ENCODE measurements around the gene DCDC1. TPM values are rescaled to one million over a fixed set of nuclear protein-coding genes. Genes with fewer than 3 reads are reported as not detected.

Gene DCDC1
- total RNA-seq, 1 donor from 2014 or later, result not detected

DNA sequence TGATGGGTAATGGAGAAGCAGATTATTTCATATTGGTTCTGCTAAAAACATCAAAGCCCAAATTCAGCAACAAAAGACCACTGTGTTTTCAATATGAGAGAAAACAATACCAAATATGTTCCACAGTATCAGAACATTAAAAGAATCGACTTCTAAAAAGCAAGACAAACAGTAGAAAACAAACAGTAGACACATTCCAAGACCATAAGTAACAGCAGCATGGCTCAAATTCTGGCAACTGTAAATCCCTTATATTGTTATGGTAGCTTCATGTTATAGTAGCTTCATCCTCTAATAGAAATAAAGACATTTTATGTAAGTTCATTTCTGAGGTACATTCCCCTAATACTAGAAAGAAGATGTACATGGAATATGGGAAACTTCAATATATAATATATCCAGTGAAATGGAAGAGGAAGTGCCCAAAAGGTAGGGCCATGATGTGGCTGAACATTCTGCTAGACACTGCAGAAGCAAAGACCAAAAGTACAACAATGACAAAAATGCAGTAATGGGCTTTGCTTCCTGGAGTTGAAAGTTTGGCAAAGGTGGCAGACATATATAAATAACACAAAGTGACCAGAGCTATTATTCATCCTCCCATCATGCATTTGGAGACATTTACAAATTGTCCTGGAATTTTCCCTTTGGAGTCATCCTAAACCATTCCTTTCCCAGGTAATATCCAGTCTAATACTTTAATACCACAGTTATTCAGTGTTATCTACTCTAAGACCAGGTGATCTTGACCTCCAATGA lies 299.9 kb downstream of the DCDC1 start:
- no peak overlapping the region for H3K4me3 Mint-ChIP-seq
- H3K4me1 Mint-ChIP-seq, result no peaks in the 10 kb centered on the region
- H3K27ac Mint-ChIP-seq, result no peak overlapping the region
- H3K36me3 Mint-ChIP-seq (ENCODE audit: low read depth), result no peaks in the 10 kb centered on the region
- H3K9me3 Mint-ChIP-seq, result no peaks in the 10 kb centered on the region
- intact Hi-C loops (cut with micrococcal nuclease), result no loop called here
- no peaks in the 10 kb centered on the region for H3K27me3 Mint-ChIP-seq
- DNase-seq, result no peak

DNA sequence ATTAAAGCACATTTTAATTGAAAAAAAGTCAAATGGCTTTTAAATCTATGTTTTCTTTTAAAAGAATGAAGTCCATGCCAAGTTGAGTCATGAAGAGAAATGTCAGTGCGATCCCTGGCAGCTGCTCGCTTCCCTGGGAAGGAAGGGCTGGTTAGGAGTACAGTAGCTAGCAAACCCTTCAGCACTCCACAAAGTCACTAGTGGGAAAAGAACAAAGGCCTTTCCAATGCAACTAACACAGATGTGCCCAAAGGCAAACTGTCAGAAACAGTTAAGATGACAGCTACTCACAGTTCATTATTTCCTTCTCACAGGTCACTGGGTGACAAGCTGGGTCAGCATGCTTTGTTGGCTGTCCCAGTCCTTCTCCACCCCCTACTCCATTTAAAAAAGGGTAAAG lies 308.7 kb downstream of the DCDC1 start:
- no peaks in the 10 kb centered on the region for H3K36me3 Mint-ChIP-seq (ENCODE audit: low read depth)
- no peaks in the 10 kb centered on the region for H3K4me1 Mint-ChIP-seq
- H3K27me3 Mint-ChIP-seq, result no peaks in the 10 kb centered on the region
- H3K4me3 Mint-ChIP-seq, result no peak overlapping the region
- no peaks in the 10 kb centered on the region for H3K9me3 Mint-ChIP-seq
- intact Hi-C loops (cut with micrococcal nuclease), result no loop called here
- no peak overlapping the region for H3K27ac Mint-ChIP-seq
- DNase-seq, result no peak

DNA sequence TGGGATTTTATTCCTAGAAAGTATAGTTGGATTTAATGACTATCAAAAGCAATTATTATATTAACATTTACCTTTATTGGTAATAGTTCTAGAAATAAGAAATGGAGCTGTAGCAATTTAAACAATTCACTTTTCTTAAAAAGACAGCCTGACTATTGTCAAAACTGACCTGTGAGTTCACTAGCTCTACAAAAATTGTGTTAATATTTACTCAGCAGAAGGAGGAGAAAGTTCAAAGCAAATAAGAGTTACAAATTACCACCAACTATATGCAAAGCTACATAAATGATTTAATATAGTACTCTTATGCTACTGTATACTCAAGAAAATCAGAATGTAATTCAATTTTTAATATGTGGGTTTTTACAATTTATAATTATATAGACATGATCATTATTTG lies 310.0 kb downstream of the DCDC1 start:
- no peak for DNase-seq
- H3K27me3 Mint-ChIP-seq, result no peaks in the 10 kb centered on the region
- H3K9me3 Mint-ChIP-seq, result no peaks in the 10 kb centered on the region
- H3K4me1 Mint-ChIP-seq, result no peaks in the 10 kb centered on the region
- no peak overlapping the region for H3K27ac Mint-ChIP-seq
- no peaks in the 10 kb centered on the region for H3K36me3 Mint-ChIP-seq (ENCODE audit: low read depth)
- intact Hi-C loops (cut with micrococcal nuclease), result no loop called here
- no peak overlapping the region for H3K4me3 Mint-ChIP-seq

- H3K27me3 Mint-ChIP-seq, result no peaks in the 10 kb centered on the region
- DNase-seq, result no peak
- no peaks in the 10 kb centered on the region for H3K4me1 Mint-ChIP-seq
- H3K36me3 Mint-ChIP-seq (ENCODE audit: low read depth), result no peaks in the 10 kb centered on the region
- H3K9me3 Mint-ChIP-seq, result peaks cover 15% of the 10 kb centered on the region
- no peak overlapping the region for H3K4me3 Mint-ChIP-seq
- intact Hi-C loops (cut with micrococcal nuclease), result no loop called here
- no peak overlapping the region for H3K27ac Mint-ChIP-seq
Measured at GRCh38 chr11:31050061-31050765, 319.3 kb downstream of the DCDC1 start.

DNA sequence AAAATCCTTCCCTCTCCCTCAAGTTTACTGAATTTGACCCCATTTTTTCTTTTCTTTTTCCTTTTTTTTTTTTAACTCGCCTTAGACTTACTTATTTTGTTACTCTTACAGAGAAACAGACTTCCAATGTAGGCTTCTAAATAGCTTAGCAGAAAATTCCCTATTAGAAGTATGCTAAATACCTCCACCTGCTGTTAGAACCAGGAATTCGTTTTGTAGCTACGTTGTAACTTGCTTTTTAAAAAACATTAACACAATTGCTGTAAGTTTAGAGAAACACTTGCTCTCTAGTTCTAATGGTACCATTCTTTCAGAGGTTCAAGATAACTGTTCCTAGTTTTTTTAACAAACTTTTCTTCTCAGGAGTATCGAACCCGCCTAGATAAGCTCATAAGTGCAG lies 324.2 kb downstream of the DCDC1 start:
- DNase-seq, result no peak
- Mint-ChIP-seq H3K4me1 (no peaks in the 10 kb centered on the region), H3K27me3 (no peaks in the 10 kb centered on the region), H3K36me3 (ENCODE audit: low read depth) (no peaks in the 10 kb centered on the region), H3K9me3 (no peaks in the 10 kb centered on the region), H3K27ac (no peak overlapping the region), H3K4me3 (no peak overlapping the region)
- intact Hi-C loops (cut with micrococcal nuclease), result no loop called here

DNA sequence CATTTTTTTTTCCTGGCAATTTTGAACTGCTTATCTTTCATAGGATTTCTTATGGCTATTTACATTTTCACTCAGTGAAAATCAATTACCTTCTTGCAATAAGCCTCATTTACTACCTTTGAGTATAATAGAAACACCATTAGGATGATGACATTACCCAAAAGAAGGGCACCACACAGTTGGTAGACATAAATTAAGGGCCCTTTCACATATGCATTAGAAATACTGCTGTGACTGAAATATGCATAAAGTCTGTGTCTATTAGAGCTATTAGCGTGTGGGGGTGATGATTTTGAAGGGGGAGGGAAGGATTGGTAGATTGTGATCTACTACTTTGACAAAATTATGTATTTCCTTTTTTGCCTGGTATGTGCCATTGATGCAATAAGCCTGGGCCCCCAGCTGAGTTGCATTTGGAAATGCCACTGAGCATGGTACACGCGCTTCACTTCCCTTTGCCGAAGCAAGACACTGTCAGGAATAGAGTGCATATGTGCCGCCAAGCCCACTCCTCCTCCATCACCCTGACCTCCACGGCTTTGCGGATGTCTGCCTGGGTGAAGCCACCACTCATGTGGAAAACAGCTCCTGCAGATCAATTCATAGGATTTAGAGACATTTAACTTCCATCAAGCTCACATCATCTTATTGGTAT lies 339.3 kb downstream of the DCDC1 start:
- H3K27me3 Mint-ChIP-seq, result no peaks in the 10 kb centered on the region
- no peak for DNase-seq
- intact Hi-C loops (cut with micrococcal nuclease), result no loop called here

DNA sequence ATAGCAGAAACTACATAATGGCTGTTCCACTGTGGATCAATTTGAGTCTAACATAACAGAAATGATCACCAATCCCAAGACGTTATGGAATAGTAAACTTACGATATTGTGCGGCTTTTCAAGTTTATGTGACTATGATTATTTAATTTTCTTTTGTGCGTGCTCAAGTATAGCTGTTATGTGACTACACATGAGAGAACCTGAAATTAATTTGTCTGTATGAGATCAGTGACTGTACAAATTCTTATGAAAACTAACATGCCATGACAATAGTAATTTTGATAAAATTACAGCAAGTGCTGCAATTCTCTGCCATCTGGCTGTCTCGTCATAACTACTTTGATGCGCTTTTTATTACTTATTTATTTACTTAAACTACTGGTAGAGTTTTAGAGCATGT lies 343.2 kb downstream of the DCDC1 start:
- intact Hi-C loops (cut with micrococcal nuclease), result no loop called here
- Mint-ChIP-seq H3K4me1 (no peaks in the 10 kb centered on the region), H3K27ac (no peak overlapping the region), H3K4me3 (no peak overlapping the region), H3K36me3 (ENCODE audit: low read depth) (no peaks in the 10 kb centered on the region), H3K9me3 (no peaks in the 10 kb centered on the region), H3K27me3 (no peaks in the 10 kb centered on the region)
- no peak for DNase-seq

More for the DNA sequence above, 339.3 kb downstream of the DCDC1 start:
- H3K4me1 Mint-ChIP-seq, result no peaks in the 10 kb centered on the region
- no peaks in the 10 kb centered on the region for H3K36me3 Mint-ChIP-seq (ENCODE audit: low read depth)
- no peak overlapping the region for H3K27ac Mint-ChIP-seq
- H3K9me3 Mint-ChIP-seq, result no peaks in the 10 kb centered on the region
- H3K4me3 Mint-ChIP-seq, result no peak overlapping the region

GRCh38 chr11:31022080-31022479 lies 347.5 kb downstream of the DCDC1 start:
- H3K4me3 Mint-ChIP-seq, result no peak overlapping the region
- H3K36me3 Mint-ChIP-seq (ENCODE audit: low read depth), result no peaks in the 10 kb centered on the region
- H3K4me1 Mint-ChIP-seq, result no peaks in the 10 kb centered on the region
- intact Hi-C loops (cut with micrococcal nuclease), result no loop called here
- no peak overlapping the region for H3K27ac Mint-ChIP-seq
- H3K27me3 Mint-ChIP-seq, result no peaks in the 10 kb centered on the region
- H3K9me3 Mint-ChIP-seq, result no peaks in the 10 kb centered on the region
- no peak for DNase-seq

GRCh38 chr11:31019786-31020185 lies 349.8 kb downstream of the DCDC1 start:
- Mint-ChIP-seq H3K4me1 (no peaks in the 10 kb centered on the region), H3K4me3 (no peak overlapping the region), H3K36me3 (ENCODE audit: low read depth) (no peaks in the 10 kb centered on the region), H3K9me3 (no peaks in the 10 kb centered on the region), H3K27ac (no peak overlapping the region), H3K27me3 (no peaks in the 10 kb centered on the region)
- intact Hi-C loops (cut with micrococcal nuclease), result no loop called here
- no peak for DNase-seq

DNA sequence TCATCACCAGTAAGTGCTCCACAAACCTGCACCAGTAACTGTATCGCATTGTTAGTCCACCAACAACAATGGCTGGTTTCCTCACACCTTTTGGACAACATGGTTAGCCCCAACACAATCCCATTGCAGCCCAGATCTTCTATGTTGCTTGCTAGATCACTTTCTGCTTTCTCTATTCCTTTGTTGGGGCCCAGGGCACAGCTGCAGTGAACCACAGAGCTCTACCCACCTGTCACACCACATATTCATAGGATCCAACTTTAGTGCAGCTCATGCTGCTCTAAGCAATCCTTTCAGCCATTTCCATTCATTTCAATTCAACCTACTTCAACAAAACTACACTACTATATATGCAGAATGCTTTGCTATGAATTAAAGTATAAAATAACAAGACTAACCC lies 364.3 kb downstream of the DCDC1 start:
- Mint-ChIP-seq H3K9me3 (no peaks in the 10 kb centered on the region), H3K36me3 (ENCODE audit: low read depth) (no peaks in the 10 kb centered on the region), H3K4me3 (no peak overlapping the region), H3K4me1 (no peaks in the 10 kb centered on the region), H3K27me3 (no peaks in the 10 kb centered on the region), H3K27ac (no peak overlapping the region)
- intact Hi-C loops (cut with micrococcal nuclease), result no loop called here
- no peak for DNase-seq

DNA sequence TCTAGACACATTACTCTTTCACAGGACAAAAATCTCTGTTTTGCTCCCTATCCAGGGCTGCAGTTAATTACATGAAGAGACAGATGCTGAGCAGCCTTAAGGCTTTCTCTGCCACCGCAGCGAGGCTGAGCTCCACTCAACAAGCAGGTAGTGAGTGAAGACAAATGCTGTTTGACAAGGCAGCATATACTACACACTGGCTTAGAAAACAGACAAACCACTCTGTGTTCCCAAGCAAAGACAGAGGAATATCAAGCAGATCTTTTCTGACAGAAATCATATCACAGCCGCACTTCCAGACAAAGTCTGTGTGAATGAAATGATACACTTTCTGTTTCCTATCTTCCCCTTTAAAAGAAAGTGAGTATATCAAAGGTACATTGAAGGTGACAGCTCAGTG lies 368.1 kb downstream of the DCDC1 start:
- no peak overlapping the region for H3K27ac Mint-ChIP-seq
- intact Hi-C loops (cut with micrococcal nuclease), result no loop called here
- no peaks in the 10 kb centered on the region for H3K4me1 Mint-ChIP-seq
- no peaks in the 10 kb centered on the region for H3K36me3 Mint-ChIP-seq (ENCODE audit: low read depth)
- no peaks in the 10 kb centered on the region for H3K27me3 Mint-ChIP-seq
- no peak overlapping the region for H3K4me3 Mint-ChIP-seq
- no peak for DNase-seq
- H3K9me3 Mint-ChIP-seq, result no peaks in the 10 kb centered on the region

- DNase-seq, result no peak
- H3K36me3 Mint-ChIP-seq (ENCODE audit: low read depth), result no peaks in the 10 kb centered on the region
- H3K4me1 Mint-ChIP-seq, result no peaks in the 10 kb centered on the region
- H3K27me3 Mint-ChIP-seq, result no peaks in the 10 kb centered on the region
- H3K4me3 Mint-ChIP-seq, result no peak overlapping the region
- H3K27ac Mint-ChIP-seq, result no peak overlapping the region
- intact Hi-C loops (cut with micrococcal nuclease), result no loop called here
- no peaks in the 10 kb centered on the region for H3K9me3 Mint-ChIP-seq
Measured at GRCh38 chr11:31000381-31000780, 369.2 kb downstream of the DCDC1 start.

- no peak overlapping the region for H3K27ac Mint-ChIP-seq
- no peaks in the 10 kb centered on the region for H3K9me3 Mint-ChIP-seq
- DNase-seq, result no peak
- H3K4me3 Mint-ChIP-seq, result no peak overlapping the region
- no peaks in the 10 kb centered on the region for H3K36me3 Mint-ChIP-seq (ENCODE audit: low read depth)
- no peaks in the 10 kb centered on the region for H3K27me3 Mint-ChIP-seq
- no peaks in the 10 kb centered on the region for H3K4me1 Mint-ChIP-seq
- intact Hi-C loops (cut with micrococcal nuclease), result no loop called here
Measured at GRCh38 chr11:30992513-30992849, 377.1 kb downstream of the DCDC1 start.

DNA sequence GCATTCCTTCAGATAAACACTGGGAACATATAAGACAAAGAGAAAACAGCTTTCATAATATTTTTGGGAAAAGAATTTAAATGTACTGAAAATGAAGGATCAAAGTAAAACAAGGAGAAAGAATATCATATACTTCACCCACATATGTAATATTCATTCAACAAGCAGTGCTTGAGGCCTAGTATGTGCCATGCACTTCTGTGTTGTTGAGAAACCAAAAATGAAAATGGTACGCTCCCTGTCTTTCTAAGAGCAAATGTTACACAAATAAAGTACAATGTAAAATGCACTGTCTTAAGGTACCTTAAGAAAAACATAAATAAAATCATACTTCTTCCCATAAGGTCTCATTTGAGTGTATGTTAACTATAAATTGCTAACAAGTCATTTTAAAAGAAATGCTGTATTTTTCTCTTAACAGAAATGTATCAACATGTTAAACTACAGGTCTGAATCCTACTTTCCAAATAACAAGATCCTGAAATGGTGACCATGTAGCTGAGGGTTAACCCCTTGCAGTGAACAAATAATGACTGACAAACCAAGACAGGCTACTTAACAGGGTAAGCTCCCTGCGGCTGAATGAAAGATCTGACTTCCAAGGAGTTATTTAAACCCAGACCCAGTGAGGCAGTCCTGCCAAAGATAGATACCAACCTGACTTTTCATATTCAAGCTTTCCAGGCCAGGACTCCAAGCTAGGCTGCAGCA lies 377.6 kb downstream of the DCDC1 start:
- H3K4me3 Mint-ChIP-seq, result no peak overlapping the region
- H3K36me3 Mint-ChIP-seq (ENCODE audit: low read depth), result no peaks in the 10 kb centered on the region
- H3K9me3 Mint-ChIP-seq, result no peaks in the 10 kb centered on the region
- H3K4me1 Mint-ChIP-seq, result no peaks in the 10 kb centered on the region
- H3K27me3 Mint-ChIP-seq, result no peaks in the 10 kb centered on the region
- no peak for DNase-seq
- intact Hi-C loops (cut with micrococcal nuclease), result no loop called here
- no peak overlapping the region for H3K27ac Mint-ChIP-seq

All from activated CD4-positive, alpha-beta T cell treated with anti-CD3 and anti-CD28 coated beads, Interleukin-2, amount 10 ng/mL, durations not matched to agents 24 days and 14 days (primary cell).